HEK293T (cell line): ENCODE results near the gene ITPK1.

ENCODE experiments used
- CTCF ChIA-PET: fragments of 350-600 bp; formaldehyde crosslinking; extraction: SDS; loops from one replicate; lab custom pipeline; 2021; ENCODE audit warnings: antibody characterized with exemption, inconsistent platforms; lab: Yijun Ruan, JAX
- POLR2A ChIA-PET: fragments of 350-600 bp; formaldehyde crosslinking; extraction: SDS; loops from one replicate; lab custom pipeline; 2020; ENCODE audit warnings: antibody characterized with exemption, inconsistent platforms; lab: Yijun Ruan, JAX
- DNase-seq: peaks from one replicate; pipeline ENCODE4 v3.0.0; 2012; ENCODE audit warnings: mixed read lengths; ENCODE audit errors: extremely low spot score
- ARNT ChIP-seq: fragments of 450-650 bp; IDR thresholded peaks from 2 replicates; pipeline ENCODE4 v1.6.1; 2017; ENCODE audit warnings: mild to moderate bottlenecking
- BHLHE40 ChIP-seq: fragments of 450-650 bp; IDR thresholded peaks from 2 replicates; pipeline ENCODE4 v1.6.1; 2016; ENCODE audit warnings: mild to moderate bottlenecking, moderate library complexity, borderline replicate concordance
- CTBP1 ChIP-seq: fragments of 450-650 bp; IDR thresholded peaks from 2 replicates; pipeline ENCODE4 v1.6.1; 2016; ENCODE audit warnings: borderline replicate concordance
- ELF4 ChIP-seq: fragments of 450-650 bp; IDR thresholded peaks from 2 replicates; pipeline ENCODE4 v1.6.1; 2017; ENCODE audit warnings: antibody characterized with exemption
- FOXA1 ChIP-seq: fragments of 450-650 bp; IDR thresholded peaks from 2 replicates; pipeline ENCODE4 v1.6.1; 2016; ENCODE audit warnings: mild to moderate bottlenecking
- FOXK2 ChIP-seq: fragments of 450-650 bp; IDR thresholded peaks from 2 replicates; pipeline ENCODE4 v1.6.1; 2016; ENCODE audit warnings: mild to moderate bottlenecking
- FOXM1 ChIP-seq: fragments of 450-650 bp; IDR thresholded peaks from 2 replicates; pipeline ENCODE4 v1.6.1; 2017; ENCODE audit warnings: mild to moderate bottlenecking, borderline replicate concordance
- HDGF ChIP-seq: fragments of 450-650 bp; IDR thresholded peaks from 2 replicates; pipeline ENCODE4 v1.6.1; 2017; ENCODE audit warnings: antibody characterized with exemption, borderline replicate concordance
- L3MBTL2 ChIP-seq: fragments of 450-650 bp; conservative IDR thresholded peaks from 2 replicates; pipeline ENCODE4 v1.6.1; 2016; ENCODE audit warnings: mild to moderate bottlenecking
- LEF1 ChIP-seq: fragments of 450-650 bp; IDR thresholded peaks from 2 replicates; pipeline ENCODE4 v1.6.1; 2017; ENCODE audit warnings: mild to moderate bottlenecking, borderline replicate concordance
- NFRKB ChIP-seq: fragments of 450-650 bp; IDR thresholded peaks from 2 replicates; pipeline ENCODE4 v1.6.1; 2016; ENCODE audit warnings: mild to moderate bottlenecking, moderate library complexity
- PKNOX1 ChIP-seq: fragments of 450-650 bp; IDR thresholded peaks from 2 replicates; pipeline ENCODE4 v1.6.1; 2016
- SP1 ChIP-seq: fragments of 450-650 bp; IDR thresholded peaks from 2 replicates; pipeline ENCODE4 v1.6.1; 2017
- SUZ12 ChIP-seq: fragments of 450-650 bp; IDR thresholded peaks from 2 replicates; pipeline ENCODE4 v1.6.1; 2016; ENCODE audit warnings: mild to moderate bottlenecking
- TARDBP ChIP-seq: fragments of 450-650 bp; IDR thresholded peaks from 2 replicates; pipeline ENCODE4 v1.6.1; 2016
- ZNF384 ChIP-seq: fragments of 450-650 bp; IDR thresholded peaks from 2 replicates; pipeline ENCODE4 v1.6.1; 2016

ITPK1 gene

DNA sequence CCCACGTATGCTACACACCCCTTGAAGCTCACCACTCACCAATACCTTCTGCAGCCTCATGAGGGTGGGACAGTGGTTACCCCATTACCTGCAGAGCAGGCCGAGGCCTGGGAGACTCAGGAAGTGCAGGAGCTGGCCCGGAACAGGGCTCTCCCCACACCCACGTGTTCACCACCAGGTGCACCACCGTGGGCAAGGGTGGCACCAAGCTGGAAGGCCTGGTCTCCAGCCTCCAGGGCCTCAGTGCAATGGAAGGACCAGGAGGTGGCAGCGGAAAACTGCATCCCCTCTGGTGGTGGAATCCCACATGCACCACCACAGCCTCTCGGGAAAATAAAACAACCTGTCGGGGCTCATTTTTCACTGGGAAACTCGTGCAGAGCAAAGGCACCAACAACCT is 36.4 kb downstream of the ITPK1 start:
- DNase-seq, result no peak
- TF ChIP-seq L3MBTL2 (no peak), CTBP1 (no peak), TARDBP (no peak), BHLHE40 (no peak), NFRKB (no peak), PKNOX1 (no peak), ZNF384 (no peak), FOXA1 (no peak)
- POLR2A ChIA-PET, result no interaction called here
- CTCF ChIA-PET, result no interaction called here

GRCh38 chr14:93078870-93079269 is 36.9 kb downstream of the ITPK1 start:
- CTCF ChIA-PET, result no interaction called here
- TF ChIP-seq L3MBTL2, result no peak
- no peak for TF ChIP-seq FOXK2
- TF ChIP-seq NFRKB, result no peak
- no peak for TF ChIP-seq ELF4
- no peak for TF ChIP-seq ZNF384
- DNase-seq, result no peak
- POLR2A ChIA-PET, result no interaction called here

DNA sequence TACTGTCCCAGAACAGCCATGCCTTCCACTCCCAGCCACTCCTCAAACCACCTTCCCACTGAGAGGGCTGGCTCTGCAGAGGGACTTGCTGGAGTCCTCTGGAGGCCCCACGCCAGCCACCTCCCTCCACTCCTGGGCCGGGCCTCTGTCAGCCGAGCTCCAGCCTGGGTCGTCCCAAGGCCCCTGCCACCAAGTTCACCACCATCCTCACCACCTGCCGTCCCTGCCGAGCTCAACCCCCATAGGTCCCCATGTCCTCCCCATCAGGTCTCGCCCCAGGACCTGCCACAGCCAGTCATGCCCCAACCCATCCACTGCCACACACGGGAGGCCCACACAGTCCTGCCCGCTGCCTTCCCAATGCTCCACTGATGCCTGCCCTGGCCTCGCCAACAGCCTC is 39.0 kb downstream of the ITPK1 start:
- ChIA-PET POLR2A (no interaction called here), CTCF (interaction anchor here (0.6 kb wide), 1 partner anchor 56 kb away, joined by 3 read pairs; no protein-coding TSS in a partner anchor)
- DNase-seq, result no peak
- TF ChIP-seq FOXA1, result no peak
- no peak for TF ChIP-seq BHLHE40
- TF ChIP-seq FOXM1, result no peak
- TF ChIP-seq TARDBP, result no peak
- TF ChIP-seq ZNF384, result no peak
- no peak for TF ChIP-seq SP1
- TF ChIP-seq NFRKB, result no peak
- TF ChIP-seq PKNOX1, result no peak
- TF ChIP-seq FOXK2, result no peak
- TF ChIP-seq LEF1, result no peak

DNA sequence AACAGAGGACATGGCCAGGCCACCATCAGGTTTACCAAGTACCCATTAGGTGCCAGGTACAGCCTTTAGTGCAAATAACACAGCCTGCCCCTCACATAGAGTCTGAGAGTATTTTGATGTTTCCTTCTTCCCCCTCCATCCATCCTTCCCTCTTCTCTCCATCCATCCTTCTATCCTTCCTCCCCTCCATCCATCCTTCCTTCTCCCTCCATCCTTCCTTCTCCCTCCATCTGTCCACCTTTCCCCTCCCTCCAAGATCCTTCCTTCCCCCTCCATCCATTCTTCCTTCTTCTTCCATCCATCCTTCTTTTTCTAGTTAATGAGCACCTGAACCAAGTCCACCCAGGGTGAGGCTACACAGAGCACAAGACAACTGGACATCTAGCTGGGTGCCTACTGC is 39.8 kb downstream of the ITPK1 start:
- POLR2A ChIA-PET, result no interaction called here
- DNase-seq, result no peak
- TF ChIP-seq ZNF384 (no peak), NFRKB (no peak), PKNOX1 (no peak), HDGF (no peak), ELF4 (no peak), LEF1 (no peak), FOXM1 (no peak), SP1 (no peak), CTBP1 (no peak), L3MBTL2 (no peak), ARNT (no peak), TARDBP (no peak), FOXK2 (no peak), FOXA1 (no peak), SUZ12 (no peak), BHLHE40 (no peak)
- CTCF ChIA-PET, result no interaction called here

DNA sequence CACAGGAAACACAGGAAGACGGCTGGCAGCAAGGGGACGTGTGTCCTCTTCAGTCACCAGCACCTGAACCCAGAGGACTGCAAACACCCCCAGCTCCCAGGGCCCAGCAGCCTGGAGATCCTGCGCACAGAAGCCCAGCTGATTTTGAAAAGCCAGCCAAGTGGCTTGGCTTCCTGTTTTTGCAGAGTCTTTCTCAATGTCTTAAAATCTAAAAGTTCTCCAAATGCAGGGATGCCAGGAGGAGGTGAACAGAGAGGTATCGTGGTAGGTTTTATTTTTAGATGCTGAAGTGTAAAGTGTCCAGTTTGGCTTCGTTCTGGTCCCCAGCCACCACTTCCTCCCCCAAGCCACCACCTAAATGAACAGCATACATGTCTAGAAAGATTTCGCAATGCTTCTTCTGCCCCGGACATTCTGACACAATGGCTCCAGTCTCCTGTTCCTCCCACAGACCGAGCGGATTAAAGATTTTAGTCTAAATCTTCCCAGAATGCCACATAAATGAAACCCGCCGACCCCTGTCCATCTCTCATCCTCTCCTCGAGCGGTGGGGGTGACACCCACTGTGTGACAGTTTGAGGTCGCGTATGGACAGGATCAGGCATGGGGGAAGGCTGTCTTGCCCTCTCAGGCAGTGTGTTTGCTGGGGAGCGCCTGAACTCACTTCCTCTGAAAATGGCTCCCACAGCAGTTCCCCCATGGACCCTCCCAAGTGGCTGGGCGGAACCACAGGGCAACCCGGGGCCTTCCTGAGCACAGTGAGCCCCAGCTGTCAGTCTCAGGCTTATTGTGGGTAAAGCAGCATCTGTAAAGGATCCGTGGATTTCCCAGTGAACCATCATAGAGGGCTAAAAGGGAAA is 41.6 kb downstream of the ITPK1 start:
- DNase-seq, result no peak
- ChIA-PET CTCF (no interaction called here), POLR2A (no interaction called here)
- TF ChIP-seq HDGF (no peak), SP1 (no peak), PKNOX1 (no peak), FOXM1 (no peak), ELF4 (no peak), LEF1 (no peak), FOXA1 (no peak), SUZ12 (no peak), BHLHE40 (no peak), FOXK2 (no peak), ZNF384 (no peak), NFRKB (no peak), CTBP1 (no peak)

- TF ChIP-seq SUZ12 (no peak), LEF1 (no peak), TARDBP (no peak)
- no peak for DNase-seq
- POLR2A ChIA-PET, result no interaction called here
- CTCF ChIA-PET, result no interaction called here
Observed at GRCh38 chr14:93073358-93073707, 42.4 kb downstream of the ITPK1 start.
